Neural progenitor cell (in vitro differentiated cells): ENCODE measurements around the gene CNTNAP2. TPM values are rescaled to one million over a fixed set of nuclear protein-coding genes. Genes with fewer than 3 reads are reported as not detected.
A peak's percentile ranks its signal among the peaks of the same experiment; 100 is the strongest.

Experiments
- DNase-seq: peaks from one replicate; pipeline ENCODE4 v3.0.0-alpha.2; 2016; ENCODE audit warnings: low spot score
- H2AFZ ChIP-seq: fragments of 200-600 bp; sonication (generic); replicated peaks from 2 replicates; pipeline ENCODE4 v1.6.1; 2016; ENCODE audit warnings: antibody characterized with exemption
- H3F3A ChIP-seq: fragments of 200-600 bp; sonication (generic); 2 replicates; pipeline ENCODE4 v1.6.1; 2016; ENCODE audit warnings: antibody characterized with exemption, low read depth
- H3K27ac ChIP-seq: fragments of 200-600 bp; sonication (generic); 2 replicates; pipeline ENCODE4 v1.5.1; 2016; ENCODE audit warnings: mild to moderate bottlenecking
- H3K27me3 ChIP-seq: fragments of 200-600 bp; sonication (generic); 2 replicates; pipeline ENCODE4 v1.6.1; 2016; ENCODE audit warnings: mild to moderate bottlenecking, moderate library complexity
- H3K36me3 ChIP-seq: fragments of 200-600 bp; sonication (generic); 2 replicates; pipeline ENCODE4 v1.5.1; 2016
- H3K4me1 ChIP-seq: fragments of 200-600 bp; sonication (generic); 2 replicates; pipeline ENCODE4 v1.6.1; 2016; ENCODE audit warnings: mixed run types
- H3K4me2 ChIP-seq: fragments of 200-600 bp; sonication (generic); 2 replicates; pipeline ENCODE4 v1.6.1; 2016
- H3K4me3 ChIP-seq: fragments of 200-600 bp; sonication (generic); 2 replicates; pipeline ENCODE4 v1.5.1; 2016
- H3K79me2 ChIP-seq: fragments of 200-600 bp; sonication (generic); 2 replicates; pipeline ENCODE4 v1.6.1; 2016; ENCODE audit warnings: low read depth
- H3K9ac ChIP-seq: fragments of 200-600 bp; sonication (generic); 2 replicates; pipeline ENCODE4 v1.6.1; 2016
- H3K9me3 ChIP-seq: fragments of 200-600 bp; sonication (generic); 2 replicates; pipeline ENCODE4 v1.5.1; 2016; ENCODE audit warnings: low read depth
- H4K20me1 ChIP-seq: fragments of 200-600 bp; sonication (generic); 2 replicates; pipeline ENCODE4 v1.6.1; 2016; ENCODE audit warnings: low read depth
- H3K27ac Mint-ChIP-seq: 3 replicates; pipeline ENCODE4 v1.8.0; 2021; ENCODE audit warnings: mixed read lengths
- H3K27me3 Mint-ChIP-seq: 2 replicates; pipeline ENCODE4 v1.8.0; 2022; ENCODE audit warnings: low read depth, mild to moderate bottlenecking, inconsistent platforms, moderate library complexity, mixed read lengths; ENCODE audit not compliant: insufficient read depth
- H3K36me3 Mint-ChIP-seq: 3 replicates; pipeline ENCODE4 v1.8.0; 2021; ENCODE audit warnings: mixed read lengths
- H3K4me1 Mint-ChIP-seq: 3 replicates; pipeline ENCODE4 v1.8.0; 2021; ENCODE audit warnings: mixed read lengths
- H3K4me3 Mint-ChIP-seq: 3 replicates; pipeline ENCODE4 v1.8.0; 2021; ENCODE audit warnings: mild to moderate bottlenecking, moderate library complexity, mixed read lengths
- H3K9me3 Mint-ChIP-seq: 3 replicates; pipeline ENCODE4 v1.8.0; 2020; ENCODE audit warnings: mixed read lengths
- EZH2 ChIP-seq: fragments of 200-600 bp; sonication (generic); IDR thresholded peaks from 2 replicates; pipeline ENCODE4 v1.6.1; 2017; ENCODE audit warnings: antibody characterized with exemption, mild to moderate bottlenecking, moderate library complexity
- EZH2phosphoT487 ChIP-seq: fragments of 200-600 bp; sonication (generic); IDR thresholded peaks from 2 replicates; pipeline ENCODE4 v1.6.1; 2017; ENCODE audit warnings: antibody characterized with exemption
- total RNA-seq: library from RNA; depleted of rRNA; stranded (reverse); fragments of >200 nt; gene quantifications from 2 replicates; pipeline ENCODE4 v1.2.3, GENCODE V29; 2015; ENCODE audit warnings: low replicate concordance
- TF ChIP-seq, protein P1 (sequence below): fragments of 200-600 bp; sonication (generic); IDR thresholded peaks from 2 replicates; pipeline ENCODE4 v1.5.1; 2017; ENCODE audit warnings: antibody characterized with exemption, mild to moderate bottlenecking

Gene CNTNAP2
- total RNA-seq, 1 donor from 2014 or later = 126 TPM

DNA sequence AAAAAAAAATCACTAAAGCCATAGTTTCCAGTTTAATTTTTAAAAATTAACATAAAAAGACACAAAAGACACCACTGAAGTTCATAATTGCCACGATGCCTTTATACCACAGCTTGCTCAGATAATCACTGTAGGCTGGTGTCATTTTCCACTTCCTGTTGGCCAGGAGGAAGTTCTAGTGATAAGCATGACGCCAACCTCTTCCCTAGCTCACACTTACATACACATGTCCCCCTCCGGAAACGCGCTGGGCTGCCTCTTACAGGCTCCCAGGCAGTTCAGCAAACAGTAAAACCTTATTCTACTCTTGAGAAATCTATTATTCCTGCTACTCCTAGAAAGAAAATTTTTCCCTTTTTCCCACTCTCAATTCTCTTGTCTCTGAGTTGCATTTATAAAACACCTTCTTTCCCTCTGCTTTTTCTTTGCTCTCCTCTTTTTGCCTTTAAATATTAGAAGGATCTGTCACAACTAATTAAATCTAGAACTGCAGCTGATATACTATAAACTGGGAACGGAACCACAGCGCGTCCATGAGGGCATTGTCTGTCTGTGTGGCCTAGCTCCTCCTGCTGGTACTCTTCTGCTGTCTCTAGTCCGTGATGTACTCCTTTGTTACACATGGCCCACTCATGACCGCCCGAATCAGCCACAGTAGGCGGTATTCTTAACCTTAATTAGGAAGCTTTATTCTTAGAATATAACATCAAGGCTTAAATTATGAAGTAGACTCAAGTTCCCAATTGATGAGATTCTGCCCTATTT is 664.9 kb downstream of the CNTNAP2 start:
- H4K20me1 ChIP-seq = no peaks in the 10 kb centered on the region
- no peak for DNase-seq

GRCh38 chr7:146787266-146787665 is 670.7 kb downstream of the CNTNAP2 start:
- Mint-ChIP-seq H3K27me3 (peaks cover 3% of the 10 kb centered on the region), H3K4me3 (no peak overlapping the region), H3K9me3 (peaks cover 12% of the 10 kb centered on the region), H3K36me3 (peaks cover 2% of the 10 kb centered on the region), H3K4me1 (peaks cover 15% of the 10 kb centered on the region), H3K27ac (no peak overlapping the region)
- Histone ChIP-seq H3K36me3 (no peaks in the 10 kb centered on the region), H3K4me1 (peaks cover 12% of the 10 kb centered on the region), H3K9ac (no peak overlapping the region), H3K4me3 (no peak overlapping the region), H3K9me3 (no peaks in the 10 kb centered on the region), H3F3A (no peaks in the 10 kb centered on the region), H3K4me2 (no peak overlapping the region), H4K20me1 (no peaks in the 10 kb centered on the region), H3K27ac (no peak overlapping the region), H3K27me3 (no peaks in the 10 kb centered on the region), H2AFZ (no peak overlapping the region), H3K79me2 (no peaks in the 10 kb centered on the region)
- TF ChIP-seq EZH2phosphoT487 (no peak), EZH2 (no peak)
- TF ChIP-seq, protein P1, sequence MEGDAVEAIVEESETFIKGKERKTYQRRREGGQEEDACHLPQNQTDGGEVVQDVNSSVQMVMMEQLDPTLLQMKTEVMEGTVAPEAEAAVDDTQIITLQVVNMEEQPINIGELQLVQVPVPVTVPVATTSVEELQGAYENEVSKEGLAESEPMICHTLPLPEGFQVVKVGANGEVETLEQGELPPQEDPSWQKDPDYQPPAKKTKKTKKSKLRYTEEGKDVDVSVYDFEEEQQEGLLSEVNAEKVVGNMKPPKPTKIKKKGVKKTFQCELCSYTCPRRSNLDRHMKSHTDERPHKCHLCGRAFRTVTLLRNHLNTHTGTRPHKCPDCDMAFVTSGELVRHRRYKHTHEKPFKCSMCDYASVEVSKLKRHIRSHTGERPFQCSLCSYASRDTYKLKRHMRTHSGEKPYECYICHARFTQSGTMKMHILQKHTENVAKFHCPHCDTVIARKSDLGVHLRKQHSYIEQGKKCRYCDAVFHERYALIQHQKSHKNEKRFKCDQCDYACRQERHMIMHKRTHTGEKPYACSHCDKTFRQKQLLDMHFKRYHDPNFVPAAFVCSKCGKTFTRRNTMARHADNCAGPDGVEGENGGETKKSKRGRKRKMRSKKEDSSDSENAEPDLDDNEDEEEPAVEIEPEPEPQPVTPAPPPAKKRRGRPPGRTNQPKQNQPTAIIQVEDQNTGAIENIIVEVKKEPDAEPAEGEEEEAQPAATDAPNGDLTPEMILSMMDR = no peak
- DNase-seq = no peak

More for the DNA sequence above, 664.9 kb downstream of the CNTNAP2 start:
- no peaks in the 10 kb centered on the region for H3K9me3 ChIP-seq
- no peaks in the 10 kb centered on the region for H3K79me2 ChIP-seq
- no peaks in the 10 kb centered on the region for H3K36me3 Mint-ChIP-seq
- H3K4me3 ChIP-seq = no peak overlapping the region
- no peak overlapping the region for H3K9ac ChIP-seq
- H3K27ac ChIP-seq = no peak overlapping the region
- H3K27me3 ChIP-seq = no peaks in the 10 kb centered on the region
- no peaks in the 10 kb centered on the region for H3K9me3 Mint-ChIP-seq
- no peak for TF ChIP-seq EZH2phosphoT487
- TF ChIP-seq, protein P1 = no peak
- no peak for TF ChIP-seq EZH2
- no peak overlapping the region for H3K4me2 ChIP-seq
- no peaks in the 10 kb centered on the region for H3K4me1 Mint-ChIP-seq
- H3K27me3 Mint-ChIP-seq = peaks cover 2% of the 10 kb centered on the region
- no peaks in the 10 kb centered on the region for H3K36me3 ChIP-seq
- no peaks in the 10 kb centered on the region for H3F3A ChIP-seq
- H2AFZ ChIP-seq = peak overlapping the region; percentile 34
- H3K4me1 ChIP-seq = no peaks in the 10 kb centered on the region
- H3K4me3 Mint-ChIP-seq = no peak overlapping the region
- no peak overlapping the region for H3K27ac Mint-ChIP-seq

DNA sequence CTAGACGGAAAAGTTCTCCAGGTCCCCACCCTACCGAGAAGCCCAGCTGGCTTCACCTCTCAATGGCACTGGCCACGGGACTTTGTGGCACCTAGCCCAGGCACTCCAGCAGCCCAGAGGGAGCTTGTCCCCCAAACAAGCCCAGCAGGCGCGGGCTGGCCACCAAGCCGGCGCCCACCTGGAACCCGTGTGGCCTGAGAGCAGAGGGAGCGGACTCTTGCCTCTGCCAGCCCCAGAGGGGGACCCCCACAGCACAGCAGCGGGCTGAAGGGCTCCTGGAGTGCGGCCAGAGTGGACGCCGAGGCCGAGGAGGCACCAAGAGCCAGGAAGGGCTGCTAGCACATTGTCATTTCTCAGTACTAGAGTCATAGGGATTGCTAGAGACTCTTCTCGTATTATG is 671.4 kb downstream of the CNTNAP2 start:
- no peaks in the 10 kb centered on the region for H3K79me2 ChIP-seq
- no peaks in the 10 kb centered on the region for H3K9me3 ChIP-seq
- Mint-ChIP-seq H3K9me3 (peaks cover 12% of the 10 kb centered on the region), H3K27me3 (peaks cover 3% of the 10 kb centered on the region), H3K36me3 (peaks cover 2% of the 10 kb centered on the region), H3K4me1 (peaks cover 15% of the 10 kb centered on the region), H3K27ac (no peak overlapping the region), H3K4me3 (no peak overlapping the region)
- H3K27ac ChIP-seq = no peak overlapping the region
- DNase-seq = no peak
- H3K4me2 ChIP-seq = no peak overlapping the region
- H3K4me1 ChIP-seq = peaks cover 16% of the 10 kb centered on the region
- H3F3A ChIP-seq = no peaks in the 10 kb centered on the region
- no peaks in the 10 kb centered on the region for H4K20me1 ChIP-seq
- H3K9ac ChIP-seq = no peak overlapping the region
- no peaks in the 10 kb centered on the region for H3K36me3 ChIP-seq
- no peaks in the 10 kb centered on the region for H3K27me3 ChIP-seq
- H3K4me3 ChIP-seq = no peak overlapping the region
- no peak for TF ChIP-seq EZH2
- TF ChIP-seq EZH2phosphoT487 = no peak
- TF ChIP-seq, protein P1 = no peak
- no peak overlapping the region for H2AFZ ChIP-seq
